Measurements from ENCODE around the gene IQCK. TPM values are rescaled to one million over a fixed set of nuclear protein-coding genes. Genes with fewer than 3 reads are reported as not detected.

Gene IQCK
- total RNA-seq, 2 donors from 2014 or later, result 0.74 to 3.3 TPM

GRCh38 chr16:19822533-19822932 lies 104.5 kb downstream of the IQCK start:
- ATAC-seq, result no peak
- Mint-ChIP-seq H3K27ac (no peak overlapping the region), H3K27me3 (no peaks in the 10 kb centered on the region), H3K9me3 (no peaks in the 10 kb centered on the region), H3K4me1 (ENCODE audit: low read depth in 2 of 2) (no peaks in the 10 kb centered on the region), H3K4me3 (no peak overlapping the region), H3K36me3 (no peaks in the 10 kb centered on the region)
- DNase-seq (ENCODE audit: low spot score), result no peak

DNA sequence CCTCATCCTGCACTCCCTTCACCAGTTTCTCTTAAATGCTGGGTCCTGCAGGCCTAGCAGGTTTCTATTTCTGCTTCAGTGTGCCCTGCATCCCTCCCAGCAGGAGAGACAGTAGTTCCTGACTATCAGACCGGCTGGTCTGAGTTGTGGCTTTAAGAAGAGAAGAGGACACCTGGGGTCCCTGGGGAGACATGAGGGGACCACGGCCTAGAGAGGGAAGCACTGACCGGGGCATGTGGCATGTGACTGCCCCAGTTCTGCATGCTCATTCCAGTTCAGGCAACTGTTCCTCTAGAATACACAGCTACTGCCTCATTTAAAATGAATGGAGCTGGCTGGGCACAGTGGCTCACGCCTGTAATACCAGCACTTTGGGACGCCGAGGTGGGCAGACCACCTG lies 105.3 kb downstream of the IQCK start:
- Mint-ChIP-seq H3K36me3 (no peaks in the 10 kb centered on the region), H3K9me3 (no peaks in the 10 kb centered on the region), H3K27me3 (no peaks in the 10 kb centered on the region)

GRCh38 chr16:19824216-19824615 lies 106.1 kb downstream of the IQCK start:
- Mint-ChIP-seq H3K27ac (no peak overlapping the region), H3K4me1 (ENCODE audit: low read depth in 2 of 2) (no peaks in the 10 kb centered on the region), H3K36me3 (no peaks in the 10 kb centered on the region), H3K9me3 (no peaks in the 10 kb centered on the region), H3K4me3 (no peak overlapping the region), H3K27me3 (no peaks in the 10 kb centered on the region)
- ATAC-seq (no peak), DNase-seq (ENCODE audit: low spot score) (no peak)

More for the DNA sequence above, 105.3 kb downstream of the IQCK start:
- Mint-ChIP-seq H3K4me1 (ENCODE audit: low read depth in 2 of 2) (no peaks in the 10 kb centered on the region), H3K4me3 (no peak overlapping the region), H3K27ac (no peak overlapping the region)
- DNase-seq (ENCODE audit: low spot score) (no peak), ATAC-seq (peak in 1 of 2 donors; percentile 59)

DNA sequence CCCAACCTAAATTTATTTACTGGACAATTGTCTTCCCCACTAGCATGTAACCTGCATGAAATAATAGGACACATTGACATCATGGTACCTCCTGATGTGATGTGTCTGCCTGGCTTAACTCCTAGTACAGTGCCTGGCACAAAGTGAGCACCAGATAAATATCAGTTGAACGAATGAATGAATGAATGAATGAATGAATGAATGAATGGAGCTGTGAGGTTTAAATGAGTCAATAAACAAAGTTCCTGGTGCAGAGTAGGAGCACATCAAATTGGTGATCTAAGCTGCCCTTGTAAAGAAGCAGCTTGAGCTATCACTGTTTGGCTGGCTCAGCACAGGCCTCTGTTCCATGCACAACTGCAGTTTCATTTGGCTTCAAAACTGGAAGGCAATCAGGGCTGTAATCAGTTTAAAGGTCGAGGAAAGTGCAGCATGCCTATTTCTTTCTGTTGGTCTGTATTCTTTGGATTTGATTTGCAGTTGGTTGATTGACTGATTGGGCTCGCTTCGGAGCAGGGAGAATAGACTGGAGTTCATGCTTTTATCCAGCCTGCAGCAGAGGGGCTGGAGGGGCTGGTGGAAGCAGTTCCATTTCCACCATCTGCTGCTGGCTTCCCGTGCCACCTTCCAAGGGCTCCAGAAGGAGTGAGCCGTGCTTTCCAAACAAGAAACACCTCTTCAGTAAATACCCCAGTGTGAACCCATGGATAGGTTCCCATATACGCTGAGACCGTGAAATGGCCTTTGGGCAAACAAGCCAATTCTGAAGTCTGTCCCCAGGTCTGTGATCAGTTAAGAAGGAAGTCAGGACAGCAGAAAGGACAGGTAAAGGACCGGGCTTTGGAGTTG lies 112.0 kb downstream of the IQCK start:
- no peaks in the 10 kb centered on the region for H3K4me1 Mint-ChIP-seq (ENCODE audit: low read depth in 2 of 2)
- H3K9me3 Mint-ChIP-seq, result no peaks in the 10 kb centered on the region
- ATAC-seq, result no peak
- H3K27me3 Mint-ChIP-seq, result no peaks in the 10 kb centered on the region
- no peak overlapping the region for H3K4me3 Mint-ChIP-seq
- DNase-seq (ENCODE audit: low spot score), result no peak
- no peak overlapping the region for H3K27ac Mint-ChIP-seq
- no peaks in the 10 kb centered on the region for H3K36me3 Mint-ChIP-seq

GRCh38 chr16:19830902-19831560 lies 113.0 kb downstream of the IQCK start:
- ATAC-seq, result no peak
- Mint-ChIP-seq H3K36me3 (no peaks in the 10 kb centered on the region), H3K4me1 (ENCODE audit: low read depth in 2 of 2) (no peaks in the 10 kb centered on the region)

DNA sequence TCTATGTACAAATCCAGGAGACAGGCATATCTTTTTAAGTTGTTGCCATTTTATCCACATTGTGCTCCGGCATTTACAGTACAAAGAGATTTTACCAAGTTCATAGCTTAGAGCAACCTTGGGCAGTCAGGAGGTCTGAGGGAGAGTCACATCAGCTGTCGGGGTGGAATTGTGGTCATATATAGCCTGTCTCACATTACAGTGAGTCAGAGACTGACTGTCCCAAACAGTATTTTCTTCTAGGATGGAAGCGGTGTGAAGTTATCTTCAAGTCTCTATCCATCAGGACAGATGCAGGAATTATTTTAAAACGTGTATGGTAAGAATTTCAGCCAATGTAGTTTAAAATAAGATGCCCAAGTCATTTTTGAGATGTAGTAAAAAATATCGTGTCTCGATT lies 113.6 kb downstream of the IQCK start:
- Mint-ChIP-seq H3K9me3 (no peaks in the 10 kb centered on the region), H3K4me3 (no peak overlapping the region), H3K4me1 (ENCODE audit: low read depth in 2 of 2) (no peaks in the 10 kb centered on the region), H3K36me3 (no peaks in the 10 kb centered on the region), H3K27me3 (no peaks in the 10 kb centered on the region), H3K27ac (no peak overlapping the region)
- ATAC-seq (no peak), DNase-seq (ENCODE audit: low spot score) (no peak)

More at GRCh38 chr16:19830902-19831560, 113.0 kb downstream of the IQCK start:
- Mint-ChIP-seq H3K4me3 (no peak overlapping the region), H3K9me3 (no peaks in the 10 kb centered on the region), H3K27me3 (no peaks in the 10 kb centered on the region), H3K27ac (no peak overlapping the region)
- no peak for DNase-seq (ENCODE audit: low spot score)

GRCh38 chr16:19833176-19833575 lies 115.1 kb downstream of the IQCK start:
- DNase-seq (ENCODE audit: low spot score) (no peak), ATAC-seq (no peak)
- Mint-ChIP-seq H3K27me3 (peaks cover 2 to 5% of the 10 kb centered on the region in 2 donors), H3K27ac (no peak overlapping the region), H3K4me1 (ENCODE audit: low read depth in 2 of 2) (no peaks in the 10 kb centered on the region), H3K36me3 (no peaks in the 10 kb centered on the region), H3K9me3 (no peaks in the 10 kb centered on the region), H3K4me3 (no peak overlapping the region)

DNA sequence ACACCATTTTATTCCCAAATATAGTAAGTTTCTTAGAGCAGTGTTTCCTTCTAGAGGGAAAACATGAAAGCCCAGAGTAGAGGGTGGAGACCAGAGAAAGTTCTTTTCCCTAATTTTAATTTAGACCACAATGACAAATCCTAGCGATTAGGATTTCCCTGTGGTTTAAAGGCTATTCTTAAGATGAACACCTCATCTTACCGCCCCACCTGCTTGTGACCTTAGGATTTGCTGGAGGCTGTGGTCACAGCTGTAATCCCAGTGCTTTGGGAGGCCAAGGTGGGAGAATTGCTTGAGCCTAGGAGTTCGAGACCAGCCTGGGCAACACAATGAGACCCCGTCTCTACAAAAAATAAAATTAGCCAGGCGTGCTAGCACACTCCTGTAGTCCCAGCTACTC lies 115.5 kb downstream of the IQCK start:
- Mint-ChIP-seq H3K9me3 (no peaks in the 10 kb centered on the region), H3K36me3 (no peaks in the 10 kb centered on the region), H3K27me3 (peaks cover 2 to 8% of the 10 kb centered on the region in 2 donors), H3K4me1 (ENCODE audit: low read depth in 2 of 2) (no peaks in the 10 kb centered on the region), H3K4me3 (no peak overlapping the region), H3K27ac (no peak overlapping the region)
- ATAC-seq, result no peak
- DNase-seq (ENCODE audit: low spot score), result no peak

DNA sequence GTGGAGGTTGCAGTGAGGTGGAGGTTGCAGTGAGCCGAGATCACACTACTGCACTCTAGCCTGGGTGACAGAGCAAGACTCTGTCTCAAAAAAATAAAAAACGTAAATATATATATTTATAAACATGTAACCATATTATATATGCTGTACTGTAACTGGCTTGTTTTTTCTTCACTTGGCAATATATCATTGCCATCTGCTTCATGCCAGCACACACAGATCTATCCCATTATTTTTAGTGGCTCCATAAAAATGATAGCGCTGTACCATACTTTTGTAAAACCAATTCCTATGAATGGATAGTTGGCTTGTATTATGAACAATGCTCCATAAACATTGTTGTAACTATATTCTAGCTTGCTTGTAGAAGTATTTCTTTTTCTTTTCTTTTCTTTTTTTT lies 117.1 kb downstream of the IQCK start:
- Mint-ChIP-seq H3K36me3 (no peaks in the 10 kb centered on the region), H3K27me3 (peaks cover 2 to 8% of the 10 kb centered on the region in 2 donors), H3K4me1 (ENCODE audit: low read depth in 2 of 2) (no peaks in the 10 kb centered on the region), H3K4me3 (no peak overlapping the region), H3K27ac (no peak overlapping the region), H3K9me3 (no peaks in the 10 kb centered on the region)
- ATAC-seq, result no peak
- no peak for DNase-seq (ENCODE audit: low spot score)

- DNase-seq (ENCODE audit: low spot score) (no peak), ATAC-seq (no peak)
- H3K27me3 Mint-ChIP-seq, result peaks cover 8 to 13% of the 10 kb centered on the region in 2 donors
- no peaks in the 10 kb centered on the region for H3K9me3 Mint-ChIP-seq
- H3K4me1 Mint-ChIP-seq (ENCODE audit: low read depth in 2 of 2), result no peaks in the 10 kb centered on the region
- no peak overlapping the region for H3K27ac Mint-ChIP-seq
- no peak overlapping the region for H3K4me3 Mint-ChIP-seq
- no peaks in the 10 kb centered on the region for H3K36me3 Mint-ChIP-seq
Observed at GRCh38 chr16:19835968-19836421, 117.9 kb downstream of the IQCK start.

DNA sequence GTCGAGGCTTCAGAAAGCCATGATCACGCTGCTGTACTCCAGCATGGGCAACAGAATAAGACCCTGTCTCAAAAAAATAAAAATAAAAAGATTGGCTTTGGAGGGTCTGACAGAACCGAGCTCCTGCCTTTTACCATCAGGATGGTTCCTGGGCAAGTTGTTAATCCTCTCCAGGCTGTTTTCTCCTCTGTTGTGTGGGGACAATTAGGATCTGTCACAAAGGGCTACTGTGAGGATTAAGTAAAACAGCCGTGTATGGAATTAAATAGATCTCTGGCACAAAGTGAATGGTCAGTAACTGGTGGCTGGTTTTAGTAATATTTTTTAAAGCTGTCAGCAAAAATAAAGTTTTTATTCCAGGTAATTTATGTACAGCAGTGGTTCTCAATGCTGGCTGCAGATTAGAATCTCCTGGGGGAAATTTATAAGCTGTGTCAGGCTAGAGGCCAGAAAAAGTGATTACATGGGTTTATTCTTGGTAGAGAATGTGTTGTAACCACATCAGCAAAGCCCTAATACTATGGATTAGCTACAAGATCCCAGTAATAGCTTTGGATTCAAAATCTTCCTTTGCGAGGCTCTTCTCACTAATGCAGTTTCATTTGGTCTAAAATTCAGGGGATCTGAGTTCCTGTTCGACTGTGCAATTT lies 119.4 kb downstream of the IQCK start:
- H3K27ac Mint-ChIP-seq, result no peak overlapping the region
- no peak for DNase-seq (ENCODE audit: low spot score)
- H3K36me3 Mint-ChIP-seq, result no peaks in the 10 kb centered on the region
- peaks cover 11 to 13% of the 10 kb centered on the region in 2 donors for H3K27me3 Mint-ChIP-seq
- H3K9me3 Mint-ChIP-seq, result no peaks in the 10 kb centered on the region
- H3K4me3 Mint-ChIP-seq, result no peak overlapping the region
- no peaks in the 10 kb centered on the region for H3K4me1 Mint-ChIP-seq (ENCODE audit: low read depth in 2 of 2)
- no peak for ATAC-seq

GRCh38 chr16:19837984-19838707 lies 120.1 kb downstream of the IQCK start:
- Mint-ChIP-seq H3K9me3 (no peaks in the 10 kb centered on the region), H3K4me3 (no peak overlapping the region), H3K27ac (no peak overlapping the region), H3K4me1 (ENCODE audit: low read depth in 2 of 2) (no peaks in the 10 kb centered on the region), H3K27me3 (peaks cover 11 to 13% of the 10 kb centered on the region in 2 donors), H3K36me3 (no peaks in the 10 kb centered on the region)
- ATAC-seq, result no peak
- DNase-seq (ENCODE audit: low spot score), result no peak

GRCh38 chr16:19840524-19841110 lies 122.5 kb downstream of the IQCK start:
- no peaks in the 10 kb centered on the region for H3K36me3 Mint-ChIP-seq
- no peak overlapping the region for H3K27ac Mint-ChIP-seq

More at GRCh38 chr16:19840524-19841110, 122.5 kb downstream of the IQCK start:
- H3K9me3 Mint-ChIP-seq, result no peaks in the 10 kb centered on the region
- no peak overlapping the region for H3K4me3 Mint-ChIP-seq
- DNase-seq (ENCODE audit: low spot score), result no peak
- peaks cover 11 to 13% of the 10 kb centered on the region in 2 donors for H3K27me3 Mint-ChIP-seq
- no peaks in the 10 kb centered on the region for H3K4me1 Mint-ChIP-seq (ENCODE audit: low read depth in 2 of 2)
- ATAC-seq, result no peak

Data from natural killer cell treated with Interleukin-12 subunit alpha and Interleukin-12 subunit beta and Interleukin-15 and Interleukin-18, amount 100 ng/mL, for 72 hours (primary cell).